Measurements from ENCODE around the gene CLEC4A. TPM values are rescaled to one million over a fixed set of nuclear protein-coding genes. Genes with fewer than 3 reads are reported as not detected.
A peak's percentile ranks its signal among the peaks of the same experiment; 100 is the strongest.
"Not testable (repeated sequence)": the region's sequence is repeated elsewhere in the genome, so short reads cannot be mapped to it uniquely, and the experiment has no call there.

Gene CLEC4A
- total and polyA plus RNA-seq, 2 donors, result 9.2 to 11.0 TPM

DNA sequence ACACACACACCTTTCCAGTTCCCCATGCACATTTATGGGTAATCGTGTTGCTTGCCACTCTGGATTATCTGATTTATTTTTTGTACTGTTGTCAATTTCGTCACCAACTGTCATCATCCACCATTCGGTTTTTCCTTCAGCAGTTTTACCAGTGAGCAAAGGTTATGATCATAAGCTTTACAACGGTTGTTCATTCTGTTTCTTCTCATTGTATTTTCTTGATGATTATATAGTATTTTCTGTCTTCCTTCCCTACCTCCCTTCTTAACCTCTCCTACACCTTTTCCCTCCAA is 40.7 kb upstream of the CLEC4A start:
- H3K27me3 ChIP-seq (ENCODE audit: control insufficient read depth in 2 of 2, insufficient read depth in 1 of 2, low read length in 1 of 2), result no peaks in the 10 kb centered on the region
- peak overlapping the region; percentile 84 to 87 for H3K4me3 ChIP-seq (ENCODE audit: low read length in 2 of 2)
- WGBS, result 5% methylated on average over 4 of the region's 4 CpGs
- H3K27ac ChIP-seq (ENCODE audit: low read depth in 1 of 2, low read length in 1 of 2), result peak overlapping the region; percentile 98
- no peaks in the 10 kb centered on the region for H3K9me3 ChIP-seq (ENCODE audit: control insufficient read depth in 2 of 2, insufficient read depth in 1 of 2, low read length in 1 of 2)
- DNase-seq (ENCODE audit: low read depth in 6 of 9, low spot score in 9 of 9), result no peak
- peaks cover 10 to 22% of the 10 kb centered on the region in 2 donors for H3K4me1 ChIP-seq (ENCODE audit: control insufficient read depth in 2 of 2, insufficient read depth in 2 of 2, low read length in 2 of 2)
- no peaks in the 10 kb centered on the region for H3K36me3 ChIP-seq (ENCODE audit: control insufficient read depth in 2 of 2, insufficient read depth in 2 of 2, low read length in 1 of 2)

DNA sequence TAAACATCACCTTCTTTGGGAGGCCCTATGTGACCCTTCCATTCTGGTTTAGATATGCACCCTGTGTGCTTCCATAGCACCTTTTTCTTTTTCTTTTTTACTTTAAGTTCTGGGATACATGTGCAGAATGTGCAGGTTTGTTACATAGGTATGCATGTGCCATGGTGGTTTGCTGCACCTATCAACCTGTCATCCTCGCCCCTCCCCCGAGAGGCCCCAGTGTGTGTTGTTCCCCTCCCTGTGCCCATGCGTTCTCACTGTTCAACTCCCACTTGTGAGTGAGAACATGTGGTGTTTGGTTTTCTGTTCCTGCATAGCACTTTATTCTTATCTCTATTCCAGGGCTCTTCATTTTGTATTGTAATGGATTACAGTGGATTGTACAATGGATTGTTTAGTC is 39.1 kb upstream of the CLEC4A start:
- DNase-seq (ENCODE audit: low read depth in 6 of 9, low spot score in 9 of 9), result peak in 2 of 9 donors; percentile 15 to 52
- not testable (repeated sequence) for H3K27me3 ChIP-seq (ENCODE audit: control insufficient read depth in 2 of 2, insufficient read depth in 1 of 2, low read length in 1 of 2); H3K27ac ChIP-seq (ENCODE audit: low read depth in 1 of 2, low read length in 1 of 2); H3K4me3 ChIP-seq (ENCODE audit: low read length in 2 of 2); H3K36me3 ChIP-seq (ENCODE audit: control insufficient read depth in 2 of 2, insufficient read depth in 2 of 2, low read length in 1 of 2); H3K9me3 ChIP-seq (ENCODE audit: control insufficient read depth in 2 of 2, insufficient read depth in 1 of 2, low read length in 1 of 2)
- WGBS, result 72% methylated on average over 3 of the region's 3 CpGs
- peaks cover 15 to 31% of the 10 kb centered on the region in 2 donors for H3K4me1 ChIP-seq (ENCODE audit: control insufficient read depth in 2 of 2, insufficient read depth in 2 of 2, low read length in 2 of 2)

DNA sequence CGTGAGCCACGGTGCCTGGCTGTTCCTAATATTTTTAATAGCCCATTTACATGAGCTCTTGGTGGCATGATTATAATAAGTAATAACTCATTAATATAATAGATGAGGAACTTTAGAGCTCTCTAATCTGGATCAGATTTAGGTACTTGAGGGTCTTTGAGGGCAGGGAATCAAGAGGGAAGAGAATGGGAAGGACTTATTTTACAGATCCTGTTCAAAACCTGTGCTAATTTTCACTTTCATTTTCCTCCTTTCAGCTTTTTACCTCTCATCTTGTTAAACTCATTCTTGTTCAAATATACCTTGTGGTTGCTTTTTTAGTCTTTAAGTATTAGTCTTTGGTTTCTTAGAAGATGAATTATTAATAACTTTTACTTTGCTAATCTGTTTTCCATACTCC is 35.8 kb upstream of the CLEC4A start:
- H3K4me1 ChIP-seq (ENCODE audit: control insufficient read depth in 2 of 2, insufficient read depth in 2 of 2, low read length in 2 of 2), result peaks cover 11 to 28% of the 10 kb centered on the region in 2 donors
- no peak overlapping the region for H3K4me3 ChIP-seq (ENCODE audit: low read length in 2 of 2)
- H3K27me3 ChIP-seq (ENCODE audit: control insufficient read depth in 2 of 2, insufficient read depth in 1 of 2, low read length in 1 of 2), result no peaks in the 10 kb centered on the region
- DNase-seq (ENCODE audit: low read depth in 6 of 9, low spot score in 9 of 9), result peak in 1 of 9 donors; percentile 23
- H3K9me3 ChIP-seq (ENCODE audit: control insufficient read depth in 2 of 2, insufficient read depth in 1 of 2, low read length in 1 of 2), result no peaks in the 10 kb centered on the region
- 87% methylated on average over 2 of the region's 2 CpGs for WGBS
- peaks cover 26 to 35% of the 10 kb centered on the region in 2 donors for H3K36me3 ChIP-seq (ENCODE audit: control insufficient read depth in 2 of 2, insufficient read depth in 2 of 2, low read length in 1 of 2)
- H3K27ac ChIP-seq (ENCODE audit: low read depth in 1 of 2, low read length in 1 of 2), result peak overlapping the region in 1 of 2 donors; percentile 61

DNA sequence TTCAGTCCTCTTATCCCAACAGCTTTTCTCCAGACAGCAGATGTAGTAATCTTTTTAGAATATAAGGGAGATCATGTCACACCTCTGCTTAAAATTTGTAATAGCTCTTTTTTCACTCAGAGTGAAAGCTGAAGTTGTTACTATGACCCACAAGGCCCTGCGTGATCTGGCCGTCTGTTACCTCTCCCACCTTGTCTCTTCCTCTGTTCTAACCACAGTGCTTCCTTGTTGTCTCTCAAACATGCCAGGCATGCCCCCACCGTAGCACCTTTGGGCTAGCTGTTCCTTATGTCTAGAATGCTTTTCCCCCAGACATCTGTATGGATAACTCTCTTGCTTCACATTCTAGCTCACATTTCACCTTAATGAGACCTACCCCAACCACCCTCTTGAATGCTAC is 34.8 kb upstream of the CLEC4A start:
- DNase-seq (ENCODE audit: low read depth in 6 of 9, low spot score in 9 of 9), result peak in 7 of 9 donors; percentile 24 to 77 (median 45)
- peak overlapping the region in 1 of 2 donors; percentile 61 for H3K27ac ChIP-seq (ENCODE audit: low read depth in 1 of 2, low read length in 1 of 2)
- no peak overlapping the region for H3K4me3 ChIP-seq (ENCODE audit: low read length in 2 of 2)
- 6% methylated on average over 3 of the region's 3 CpGs for WGBS
- peaks cover 30 to 44% of the 10 kb centered on the region in 2 donors for H3K36me3 ChIP-seq (ENCODE audit: control insufficient read depth in 2 of 2, insufficient read depth in 2 of 2, low read length in 1 of 2)
- no peaks in the 10 kb centered on the region for H3K9me3 ChIP-seq (ENCODE audit: control insufficient read depth in 2 of 2, insufficient read depth in 1 of 2, low read length in 1 of 2)
- H3K27me3 ChIP-seq (ENCODE audit: control insufficient read depth in 2 of 2, insufficient read depth in 1 of 2, low read length in 1 of 2), result no peaks in the 10 kb centered on the region
- H3K4me1 ChIP-seq (ENCODE audit: control insufficient read depth in 2 of 2, insufficient read depth in 2 of 2, low read length in 2 of 2), result peaks cover 7 to 22% of the 10 kb centered on the region in 2 donors

DNA sequence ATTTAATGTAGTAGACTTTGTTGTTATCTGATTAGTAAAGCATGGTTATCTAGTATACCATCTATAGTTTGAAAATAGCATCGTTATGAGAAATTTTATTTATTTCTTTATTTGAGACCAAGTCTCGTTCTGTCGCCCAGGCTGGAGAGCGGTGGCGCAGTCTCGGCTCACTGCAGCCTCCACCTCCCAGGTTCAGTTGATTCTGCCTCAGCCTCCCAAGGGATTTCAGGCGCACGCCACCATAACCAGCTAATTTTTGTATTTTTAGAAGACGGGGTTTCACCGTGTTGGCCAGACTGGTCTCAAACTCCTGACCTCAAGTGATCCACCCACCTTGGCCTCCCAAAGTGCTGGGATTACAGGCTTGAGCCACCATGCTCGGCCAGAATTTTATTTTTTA is 34.1 kb upstream of the CLEC4A start:
- H3K9me3 ChIP-seq (ENCODE audit: control insufficient read depth in 2 of 2, insufficient read depth in 1 of 2, low read length in 1 of 2); H3K27ac ChIP-seq (ENCODE audit: low read depth in 1 of 2, low read length in 1 of 2); DNase-seq (ENCODE audit: low read depth in 6 of 9, low spot score in 9 of 9); H3K4me3 ChIP-seq (ENCODE audit: low read length in 2 of 2); H3K27me3 ChIP-seq (ENCODE audit: control insufficient read depth in 2 of 2, insufficient read depth in 1 of 2, low read length in 1 of 2): not testable (repeated sequence)
- 97% methylated on average over 11 of the region's 11 CpGs for WGBS
- Histone ChIP-seq H3K4me1 (ENCODE audit: control insufficient read depth in 2 of 2, insufficient read depth in 2 of 2, low read length in 2 of 2) (peaks cover 5 to 15% of the 10 kb centered on the region in 2 donors), H3K36me3 (ENCODE audit: control insufficient read depth in 2 of 2, insufficient read depth in 2 of 2, low read length in 1 of 2) (peaks cover 30 to 50% of the 10 kb centered on the region in 2 donors)

DNA sequence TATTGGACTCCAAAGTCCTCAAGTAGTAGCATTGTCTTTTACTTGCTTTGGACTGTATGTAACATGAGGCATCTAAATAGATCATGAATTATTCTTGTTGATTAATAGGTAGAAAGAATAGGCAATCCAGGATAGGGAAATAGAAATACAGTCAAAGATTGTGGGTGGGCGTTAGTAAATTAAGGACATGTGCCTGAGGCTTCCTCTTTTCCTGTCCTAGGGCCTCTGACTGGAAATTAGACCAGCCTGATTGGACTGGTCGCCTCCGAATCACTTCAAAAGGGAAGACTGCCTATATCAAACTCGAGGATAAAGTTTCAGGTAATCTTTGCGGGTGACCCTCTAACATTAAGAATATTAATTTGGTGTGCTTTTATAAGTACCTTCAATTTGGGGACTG is 33.7 kb upstream of the CLEC4A start:
- Histone ChIP-seq H3K27me3 (ENCODE audit: control insufficient read depth in 2 of 2, insufficient read depth in 1 of 2, low read length in 1 of 2) (no peaks in the 10 kb centered on the region), H3K9me3 (ENCODE audit: control insufficient read depth in 2 of 2, insufficient read depth in 1 of 2, low read length in 1 of 2) (no peaks in the 10 kb centered on the region), H3K36me3 (ENCODE audit: control insufficient read depth in 2 of 2, insufficient read depth in 2 of 2, low read length in 1 of 2) (peaks cover 34 to 55% of the 10 kb centered on the region in 2 donors), H3K4me1 (ENCODE audit: control insufficient read depth in 2 of 2, insufficient read depth in 2 of 2, low read length in 2 of 2) (peaks cover 5 to 14% of the 10 kb centered on the region in 2 donors), H3K4me3 (ENCODE audit: low read length in 2 of 2) (no peak overlapping the region), H3K27ac (ENCODE audit: low read depth in 1 of 2, low read length in 1 of 2) (no peak overlapping the region)
- no peak for DNase-seq (ENCODE audit: low read depth in 6 of 9, low spot score in 9 of 9)
- 95% methylated on average over 5 of the region's 5 CpGs for WGBS

DNA sequence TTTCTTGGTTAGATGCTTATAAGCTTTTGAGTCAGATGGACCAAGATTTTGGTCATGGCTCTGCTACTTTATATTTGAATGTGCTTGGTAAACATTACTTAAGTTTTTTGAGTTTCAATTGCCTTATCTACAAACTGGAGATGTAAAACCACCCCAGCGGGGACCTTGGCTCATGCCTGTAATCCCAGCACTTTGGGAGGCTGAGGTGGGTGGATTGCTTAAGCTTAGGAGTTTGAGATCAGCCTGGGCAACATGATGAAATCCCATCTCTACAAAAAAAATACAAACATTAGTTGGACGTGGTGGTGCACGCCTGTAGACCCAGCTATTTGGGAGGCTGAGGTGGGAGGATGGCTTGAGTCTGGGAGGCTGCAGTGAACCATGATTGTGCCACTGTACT is 30.1 kb upstream of the CLEC4A start:
- Histone ChIP-seq H3K4me3 (ENCODE audit: low read length in 2 of 2) (no peak overlapping the region), H3K9me3 (ENCODE audit: control insufficient read depth in 2 of 2, insufficient read depth in 1 of 2, low read length in 1 of 2) (no peaks in the 10 kb centered on the region), H3K27me3 (ENCODE audit: control insufficient read depth in 2 of 2, insufficient read depth in 1 of 2, low read length in 1 of 2) (no peaks in the 10 kb centered on the region), H3K27ac (ENCODE audit: low read depth in 1 of 2, low read length in 1 of 2) (no peak overlapping the region), H3K36me3 (ENCODE audit: control insufficient read depth in 2 of 2, insufficient read depth in 2 of 2, low read length in 1 of 2) (peaks cover 55 to 80% of the 10 kb centered on the region in 2 donors), H3K4me1 (ENCODE audit: control insufficient read depth in 2 of 2, insufficient read depth in 2 of 2, low read length in 2 of 2) (peaks cover 2 to 5% of the 10 kb centered on the region in 2 donors)
- DNase-seq (ENCODE audit: low read depth in 6 of 9, low spot score in 9 of 9), result no peak
- WGBS, result over 99% methylated on average over 3 of the region's 3 CpGs

DNA sequence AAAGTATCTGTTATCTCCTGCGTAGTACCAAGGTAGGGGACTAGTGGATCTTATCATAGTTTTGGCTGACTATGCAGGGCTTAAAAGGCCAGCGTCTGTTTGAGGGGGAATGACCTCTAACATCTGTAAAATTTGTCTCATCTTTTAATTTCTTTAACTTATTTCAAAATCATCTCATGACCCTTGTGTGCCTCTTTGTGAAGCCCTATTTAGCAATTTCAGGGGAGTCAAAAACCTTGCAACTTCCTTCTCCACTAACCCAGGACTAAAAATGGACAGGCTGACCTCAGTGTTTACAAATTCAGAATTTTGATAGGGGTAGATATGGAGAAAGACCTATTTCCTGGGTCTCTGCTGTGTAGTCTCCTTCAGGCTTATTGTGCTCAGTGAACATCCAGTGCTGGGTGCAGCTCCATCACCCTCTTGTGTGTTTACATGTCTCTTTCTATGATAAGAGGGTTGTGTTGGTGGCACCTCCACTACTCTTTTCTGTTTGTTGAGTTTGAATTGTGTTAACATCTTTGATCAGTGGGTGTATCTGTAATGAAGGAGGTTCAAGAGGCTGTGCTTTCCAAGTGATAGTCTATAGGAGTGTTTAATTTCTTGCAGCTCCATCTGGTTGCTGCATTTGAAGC is 27.0 kb upstream of the CLEC4A start:
- DNase-seq (ENCODE audit: low read depth in 6 of 9, low spot score in 9 of 9), result no peak
- Histone ChIP-seq H3K27ac (ENCODE audit: low read depth in 1 of 2, low read length in 1 of 2) (no peak overlapping the region), H3K27me3 (ENCODE audit: control insufficient read depth in 2 of 2, insufficient read depth in 1 of 2, low read length in 1 of 2) (no peaks in the 10 kb centered on the region), H3K9me3 (ENCODE audit: control insufficient read depth in 2 of 2, insufficient read depth in 1 of 2, low read length in 1 of 2) (no peaks in the 10 kb centered on the region), H3K4me3 (ENCODE audit: low read length in 2 of 2) (no peak overlapping the region), H3K4me1 (ENCODE audit: control insufficient read depth in 2 of 2, insufficient read depth in 2 of 2, low read length in 2 of 2) (no peaks in the 10 kb centered on the region), H3K36me3 (ENCODE audit: control insufficient read depth in 2 of 2, insufficient read depth in 2 of 2, low read length in 1 of 2) (peaks cover 43 to 60% of the 10 kb centered on the region in 2 donors)
- WGBS, result over 99% methylated on average over 2 of the region's 2 CpGs

DNA sequence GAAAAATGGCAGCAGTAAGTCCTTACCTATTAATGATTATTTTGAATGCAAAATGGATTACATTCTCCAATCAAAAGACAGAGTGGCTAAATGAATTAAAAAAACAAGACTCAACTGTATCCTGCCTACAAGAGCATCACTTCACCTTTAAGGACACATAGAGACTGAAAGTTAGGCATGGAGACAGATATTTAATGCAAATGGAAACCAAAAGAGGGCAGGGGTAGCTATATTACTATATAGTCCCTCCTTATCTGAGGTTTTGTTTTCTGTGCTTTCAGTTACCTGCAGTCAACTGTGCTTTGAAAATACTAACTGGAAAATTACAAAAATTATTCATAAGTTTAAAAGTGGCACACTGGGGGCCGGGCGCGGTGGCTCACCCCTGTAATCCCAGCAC is 24.2 kb upstream of the CLEC4A start:
- 98% methylated on average over 3 of the region's 3 CpGs for WGBS
- no peaks in the 10 kb centered on the region for H3K9me3 ChIP-seq (ENCODE audit: control insufficient read depth in 2 of 2, insufficient read depth in 1 of 2, low read length in 1 of 2)
- no peak overlapping the region for H3K27ac ChIP-seq (ENCODE audit: low read depth in 1 of 2, low read length in 1 of 2)
- DNase-seq (ENCODE audit: low read depth in 6 of 9, low spot score in 9 of 9), result no peak
- H3K36me3 ChIP-seq (ENCODE audit: control insufficient read depth in 2 of 2, insufficient read depth in 2 of 2, low read length in 1 of 2), result peaks cover 27 to 32% of the 10 kb centered on the region in 2 donors
- H3K4me3 ChIP-seq (ENCODE audit: low read length in 2 of 2), result no peak overlapping the region
- no peaks in the 10 kb centered on the region for H3K27me3 ChIP-seq (ENCODE audit: control insufficient read depth in 2 of 2, insufficient read depth in 1 of 2, low read length in 1 of 2)
- H3K4me1 ChIP-seq (ENCODE audit: control insufficient read depth in 2 of 2, insufficient read depth in 2 of 2, low read length in 2 of 2), result no peaks in the 10 kb centered on the region
